Measurements from ENCODE around the gene PAX8. TPM values are rescaled to one million over a fixed set of nuclear protein-coding genes. Genes with fewer than 3 reads are reported as not detected.

PAX8 gene
- total RNA-seq, 1 experiment from 2014 or later, result 0.15 TPM

DNA sequence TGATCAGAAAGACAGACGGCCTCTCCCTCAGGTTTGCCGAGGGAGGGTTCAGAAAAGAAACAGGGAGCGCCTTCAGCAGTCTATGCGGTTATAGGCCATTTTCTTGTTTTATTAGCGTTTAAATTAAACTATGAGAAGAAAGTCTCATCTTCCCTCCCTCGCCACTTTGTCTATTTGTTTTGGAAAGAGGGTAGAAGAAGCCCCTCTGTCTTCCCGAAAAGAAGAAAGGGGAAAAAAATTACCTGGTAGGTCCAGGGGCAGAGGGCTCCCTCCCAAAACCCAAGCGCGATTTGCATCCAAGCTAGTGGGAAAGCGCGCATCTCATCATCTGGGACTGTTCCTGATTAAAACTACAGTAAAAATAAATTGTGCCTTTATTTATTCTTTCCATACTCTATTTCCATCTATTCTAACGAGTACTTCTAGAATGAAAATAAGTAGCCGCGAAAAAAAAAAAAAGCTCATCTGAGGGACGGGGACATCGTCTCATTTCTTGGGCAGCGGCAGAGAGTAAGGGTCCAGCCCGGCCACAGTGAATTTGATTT is 2.4 kb downstream of the PAX8 start:
- DNase-seq (ENCODE audit: low read depth, low spot score), result no peak
- BruUV-seq (replicated peaks), result no TSS peak
- H3K36me3 ChIP-seq (ENCODE audit: control insufficient read depth, insufficient read depth, low read length), result no peaks in the 10 kb centered on the region
- ChIA-PET POLR2A (no interaction called here), CTCF (no interaction called here)
- H3K9me3 ChIP-seq (ENCODE audit: control insufficient read depth, insufficient read depth, low read depth, low read length), result no peaks in the 10 kb centered on the region
- in situ Hi-C loops (cut with HindIII; ENCODE audit: low pct_unique_long_range_greater_than_20kb, low sequenced_read_pairs), result no loop called here
- no peak for ATAC-seq
- peaks cover 9% of the 10 kb centered on the region; the same call in 1 of the 2 replicates for H3K27me3 ChIP-seq (ENCODE audit: control insufficient read depth, insufficient read depth, low read length)
- H3K27ac ChIP-seq (ENCODE audit: low read length), result no peak overlapping the region
- no peak for TF ChIP-seq TCF7L2 (IDR thresholded peaks at IDR 0.05; ENCODE audit: low read depth, low read length)
- TF ChIP-seq, protein P1, sequence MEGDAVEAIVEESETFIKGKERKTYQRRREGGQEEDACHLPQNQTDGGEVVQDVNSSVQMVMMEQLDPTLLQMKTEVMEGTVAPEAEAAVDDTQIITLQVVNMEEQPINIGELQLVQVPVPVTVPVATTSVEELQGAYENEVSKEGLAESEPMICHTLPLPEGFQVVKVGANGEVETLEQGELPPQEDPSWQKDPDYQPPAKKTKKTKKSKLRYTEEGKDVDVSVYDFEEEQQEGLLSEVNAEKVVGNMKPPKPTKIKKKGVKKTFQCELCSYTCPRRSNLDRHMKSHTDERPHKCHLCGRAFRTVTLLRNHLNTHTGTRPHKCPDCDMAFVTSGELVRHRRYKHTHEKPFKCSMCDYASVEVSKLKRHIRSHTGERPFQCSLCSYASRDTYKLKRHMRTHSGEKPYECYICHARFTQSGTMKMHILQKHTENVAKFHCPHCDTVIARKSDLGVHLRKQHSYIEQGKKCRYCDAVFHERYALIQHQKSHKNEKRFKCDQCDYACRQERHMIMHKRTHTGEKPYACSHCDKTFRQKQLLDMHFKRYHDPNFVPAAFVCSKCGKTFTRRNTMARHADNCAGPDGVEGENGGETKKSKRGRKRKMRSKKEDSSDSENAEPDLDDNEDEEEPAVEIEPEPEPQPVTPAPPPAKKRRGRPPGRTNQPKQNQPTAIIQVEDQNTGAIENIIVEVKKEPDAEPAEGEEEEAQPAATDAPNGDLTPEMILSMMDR (IDR thresholded peaks at IDR 0.05), result no peak
- TF ChIP-seq, protein P2, sequence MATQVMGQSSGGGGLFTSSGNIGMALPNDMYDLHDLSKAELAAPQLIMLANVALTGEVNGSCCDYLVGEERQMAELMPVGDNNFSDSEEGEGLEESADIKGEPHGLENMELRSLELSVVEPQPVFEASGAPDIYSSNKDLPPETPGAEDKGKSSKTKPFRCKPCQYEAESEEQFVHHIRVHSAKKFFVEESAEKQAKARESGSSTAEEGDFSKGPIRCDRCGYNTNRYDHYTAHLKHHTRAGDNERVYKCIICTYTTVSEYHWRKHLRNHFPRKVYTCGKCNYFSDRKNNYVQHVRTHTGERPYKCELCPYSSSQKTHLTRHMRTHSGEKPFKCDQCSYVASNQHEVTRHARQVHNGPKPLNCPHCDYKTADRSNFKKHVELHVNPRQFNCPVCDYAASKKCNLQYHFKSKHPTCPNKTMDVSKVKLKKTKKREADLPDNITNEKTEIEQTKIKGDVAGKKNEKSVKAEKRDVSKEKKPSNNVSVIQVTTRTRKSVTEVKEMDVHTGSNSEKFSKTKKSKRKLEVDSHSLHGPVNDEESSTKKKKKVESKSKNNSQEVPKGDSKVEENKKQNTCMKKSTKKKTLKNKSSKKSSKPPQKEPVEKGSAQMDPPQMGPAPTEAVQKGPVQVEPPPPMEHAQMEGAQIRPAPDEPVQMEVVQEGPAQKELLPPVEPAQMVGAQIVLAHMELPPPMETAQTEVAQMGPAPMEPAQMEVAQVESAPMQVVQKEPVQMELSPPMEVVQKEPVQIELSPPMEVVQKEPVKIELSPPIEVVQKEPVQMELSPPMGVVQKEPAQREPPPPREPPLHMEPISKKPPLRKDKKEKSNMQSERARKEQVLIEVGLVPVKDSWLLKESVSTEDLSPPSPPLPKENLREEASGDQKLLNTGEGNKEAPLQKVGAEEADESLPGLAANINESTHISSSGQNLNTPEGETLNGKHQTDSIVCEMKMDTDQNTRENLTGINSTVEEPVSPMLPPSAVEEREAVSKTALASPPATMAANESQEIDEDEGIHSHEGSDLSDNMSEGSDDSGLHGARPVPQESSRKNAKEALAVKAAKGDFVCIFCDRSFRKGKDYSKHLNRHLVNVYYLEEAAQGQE (IDR thresholded peaks at IDR 0.05; ENCODE audit: insufficient read depth in 1 of 2, low read depth in 2 of 2, low read length in 1 of 2), result no peak
- TF ChIP-seq POLR2AphosphoS5 (IDR thresholded peaks at IDR 0.05; ENCODE audit: low read depth, low read length), result no peak
- no peak for TF ChIP-seq SIN3A (IDR thresholded peaks at IDR 0.05; ENCODE audit: borderline replicate concordance, insufficient read depth, low read depth, low read length)
- peaks cover 7% of the 10 kb centered on the region; the same call in 1 of the 2 replicates for H3K4me1 ChIP-seq (ENCODE audit: control insufficient read depth, insufficient read depth, low read length)
- intact Hi-C loops (cut with micrococcal nuclease; ENCODE audit: unreplicated experiment), result no loop called here
- no peak overlapping the region for H3K4me3 ChIP-seq (ENCODE audit: low read depth in 2 of 2, low read length in 2 of 2)

- TF ChIP-seq TCF7L2 (IDR thresholded peaks at IDR 0.05; ENCODE audit: low read depth, low read length), result no peak
- TF ChIP-seq POLR2AphosphoS5 (IDR thresholded peaks at IDR 0.05; ENCODE audit: low read depth, low read length), result no peak
- TF ChIP-seq, protein P1 (IDR thresholded peaks at IDR 0.05), result no peak
- TF ChIP-seq, protein P2 (IDR thresholded peaks at IDR 0.05; ENCODE audit: insufficient read depth in 1 of 2, low read depth in 2 of 2, low read length in 1 of 2), result no peak
- no peak for TF ChIP-seq SIN3A (IDR thresholded peaks at IDR 0.05; ENCODE audit: borderline replicate concordance, insufficient read depth, low read depth, low read length)
- Histone ChIP-seq H3K27me3 (ENCODE audit: control insufficient read depth, insufficient read depth, low read length) (peaks cover 9% of the 10 kb centered on the region; the same call in 1 of the 2 replicates), H3K9me3 (ENCODE audit: control insufficient read depth, insufficient read depth, low read depth, low read length) (no peaks in the 10 kb centered on the region), H3K4me3 (ENCODE audit: low read depth in 2 of 2, low read length in 2 of 2) (no peak overlapping the region), H3K4me1 (ENCODE audit: control insufficient read depth, insufficient read depth, low read length) (peaks cover 7% of the 10 kb centered on the region; the same call in 1 of the 2 replicates), H3K27ac (ENCODE audit: low read length) (no peak overlapping the region), H3K36me3 (ENCODE audit: control insufficient read depth, insufficient read depth, low read length) (no peaks in the 10 kb centered on the region)
- in situ Hi-C loops (cut with HindIII; ENCODE audit: low pct_unique_long_range_greater_than_20kb, low sequenced_read_pairs), result no loop called here
- CTCF ChIA-PET, result no interaction called here
- no peak for ATAC-seq
- intact Hi-C loops (cut with micrococcal nuclease; ENCODE audit: unreplicated experiment), result no loop called here
- no TSS peak for BruUV-seq (replicated peaks)
- POLR2A ChIA-PET, result no interaction called here
- DNase-seq (ENCODE audit: low read depth, low spot score), result no peak
Measured at GRCh38 chr2:113275556-113276215, 3.0 kb downstream of the PAX8 start.

Data from Panc1 (cell line).